ENCODE data around the gene CUX1.

Gene CUX1

DNA sequence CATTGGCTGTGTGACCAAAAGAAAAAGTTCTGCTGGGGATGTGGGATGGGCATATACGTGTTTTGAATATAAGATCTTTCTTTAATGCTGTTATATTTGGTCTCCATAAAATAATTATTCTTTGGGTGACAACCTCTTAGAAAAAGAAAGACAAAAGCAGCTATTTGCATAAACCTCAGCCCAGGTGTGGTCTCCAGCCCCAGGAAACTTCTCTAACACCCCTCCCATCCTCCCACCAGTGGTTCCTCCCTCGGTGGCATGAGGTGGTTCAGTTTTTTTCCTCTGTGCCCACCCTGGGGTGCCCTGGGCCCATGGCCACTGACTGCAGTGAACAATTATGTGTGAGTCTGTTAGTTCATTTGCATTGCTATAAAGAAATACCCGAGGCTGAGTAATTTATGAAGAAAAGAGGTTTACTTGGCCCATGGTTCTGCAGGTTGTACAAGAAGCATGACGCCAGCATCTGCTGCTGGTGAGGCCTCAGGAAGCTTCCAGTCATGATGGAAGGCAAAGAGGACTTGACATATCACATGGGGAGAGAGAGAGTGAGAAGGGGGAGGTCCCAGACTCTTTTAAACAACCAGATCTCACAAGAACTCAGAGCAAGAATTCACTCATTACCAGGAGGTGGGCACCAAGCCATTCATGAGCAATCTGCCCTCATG is 165.9 kb downstream of the CUX1 start:
- TF ChIP-seq TCF12 (IDR thresholded peaks at IDR 0.05; ENCODE audit: low read depth) = no peak
- no peak for TF ChIP-seq TAF1 (IDR thresholded peaks at IDR 0.05; ENCODE audit: low read depth)
- TF ChIP-seq NFIC (IDR thresholded peaks at IDR 0.05) = no peak
- TF ChIP-seq ZBTB7A (IDR thresholded peaks at IDR 0.05; ENCODE audit: low read depth) = no peak
- TF ChIP-seq, protein P1, sequence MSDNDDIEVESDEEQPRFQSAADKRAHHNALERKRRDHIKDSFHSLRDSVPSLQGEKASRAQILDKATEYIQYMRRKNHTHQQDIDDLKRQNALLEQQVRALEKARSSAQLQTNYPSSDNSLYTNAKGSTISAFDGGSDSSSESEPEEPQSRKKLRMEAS (IDR thresholded peaks at IDR 0.05) = no peak
- TF ChIP-seq RAD21 (IDR thresholded peaks at IDR 0.05; ENCODE audit: low read depth) = no peak
- TF ChIP-seq YY1 (IDR thresholded peaks at IDR 0.05; ENCODE audit: low read depth) = no peak
- TF ChIP-seq CEBPB (IDR thresholded peaks at IDR 0.05) = no peak

DNA sequence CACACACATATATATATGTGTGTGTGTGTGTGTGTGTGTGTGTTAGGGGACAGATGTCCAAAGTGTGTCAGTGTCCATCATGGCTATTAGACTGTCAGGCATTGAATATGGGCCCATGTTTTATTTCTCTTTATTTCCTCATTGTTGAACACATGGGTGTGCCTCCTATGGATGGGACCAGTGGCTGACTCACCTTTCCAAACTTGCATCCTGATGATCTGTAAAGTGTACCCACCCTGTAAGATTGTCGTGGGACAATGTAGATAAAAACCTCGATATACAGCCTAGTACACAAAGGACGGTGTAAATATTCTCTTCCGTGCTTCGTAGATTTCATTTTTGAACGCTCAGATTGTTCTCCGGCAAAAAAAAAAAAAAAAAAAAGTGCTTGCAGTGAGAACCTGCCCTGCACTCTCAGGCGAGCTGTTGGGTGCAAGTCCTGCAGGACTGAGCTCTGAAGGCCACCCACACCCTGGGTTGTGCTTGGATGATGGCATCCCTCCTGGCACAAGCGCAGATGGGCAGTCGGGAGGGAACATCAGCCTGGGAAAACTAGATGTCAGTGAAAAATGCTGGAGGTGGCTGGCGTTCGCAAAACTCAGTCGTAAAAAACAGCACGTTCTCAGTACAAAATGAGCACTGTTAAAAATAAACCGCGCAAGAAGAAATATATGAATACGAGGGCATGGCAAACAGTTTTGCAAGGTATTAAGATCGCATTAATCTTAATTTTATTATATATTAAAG is 166.9 kb downstream of the CUX1 start:
- TF ChIP-seq, protein P2, sequence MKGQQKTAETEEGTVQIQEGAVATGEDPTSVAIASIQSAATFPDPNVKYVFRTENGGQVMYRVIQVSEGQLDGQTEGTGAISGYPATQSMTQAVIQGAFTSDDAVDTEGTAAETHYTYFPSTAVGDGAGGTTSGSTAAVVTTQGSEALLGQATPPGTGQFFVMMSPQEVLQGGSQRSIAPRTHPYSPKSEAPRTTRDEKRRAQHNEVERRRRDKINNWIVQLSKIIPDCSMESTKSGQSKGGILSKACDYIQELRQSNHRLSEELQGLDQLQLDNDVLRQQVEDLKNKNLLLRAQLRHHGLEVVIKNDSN (IDR thresholded peaks at IDR 0.05) = no peak
- TF ChIP-seq EGR1 (IDR thresholded peaks at IDR 0.05) = no peak
- no peak for TF ChIP-seq RAD21 (IDR thresholded peaks at IDR 0.05; ENCODE audit: low read depth)

DNA sequence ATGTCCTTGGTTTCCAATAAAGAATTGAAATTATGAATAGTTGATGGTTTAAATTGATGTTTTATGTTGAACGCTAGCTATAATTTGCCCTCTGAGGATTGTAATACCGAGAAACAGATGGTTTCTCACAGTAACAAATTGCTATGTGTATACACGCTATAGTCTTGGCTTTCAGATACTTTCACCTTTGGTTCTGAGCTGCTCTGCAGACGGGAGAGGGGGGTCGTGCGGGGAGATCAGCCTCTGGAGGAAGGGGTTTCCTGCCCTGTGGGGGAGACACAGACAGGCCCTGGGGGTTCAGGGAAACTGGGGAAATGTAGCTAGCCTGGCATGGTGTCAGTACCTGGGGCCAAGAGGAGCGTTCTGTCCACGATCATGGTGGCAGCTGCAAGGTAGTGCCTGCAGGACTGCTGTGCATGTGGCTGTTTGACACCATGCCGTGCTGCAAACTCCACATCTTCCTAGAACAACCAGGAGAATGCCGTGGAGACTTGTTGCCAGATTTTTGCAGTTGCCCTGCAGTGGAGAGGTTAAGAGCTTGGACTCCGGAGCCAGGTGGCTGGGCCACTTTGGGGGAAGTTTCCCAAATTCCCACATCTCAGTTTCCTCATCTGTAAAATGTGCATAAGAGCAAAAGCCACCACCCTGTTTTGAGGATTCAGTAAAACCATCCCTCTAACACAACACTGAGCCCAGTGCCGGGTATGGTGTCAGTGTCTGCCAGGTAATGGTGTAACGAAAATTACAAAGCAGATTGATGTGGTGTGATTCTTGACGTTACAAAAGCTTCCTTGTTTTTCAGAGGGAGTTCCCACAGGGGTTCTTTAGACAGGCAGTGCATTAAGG is 167.9 kb downstream of the CUX1 start:
- TF ChIP-seq TAF1 (IDR thresholded peaks at IDR 0.05; ENCODE audit: low read depth) (no peak), YY1 (IDR thresholded peaks at IDR 0.05; ENCODE audit: low read depth) (no peak), EGR1 (IDR thresholded peaks at IDR 0.05) (no peak), EP300 (IDR thresholded peaks at IDR 0.05; ENCODE audit: borderline replicate concordance) (no peak), CREB1 (IDR thresholded peaks at IDR 0.05; ENCODE audit: low read depth) (no peak), TEAD4 (IDR thresholded peaks at IDR 0.05) (no peak), CEBPB (IDR thresholded peaks at IDR 0.05) (no peak), FOXM1 (IDR thresholded peaks at IDR 0.05; ENCODE audit: borderline replicate concordance, low read depth) (no peak), ZBTB7A (IDR thresholded peaks at IDR 0.05; ENCODE audit: low read depth) (no peak), TCF12 (IDR thresholded peaks at IDR 0.05; ENCODE audit: low read depth) (no peak), RAD21 (IDR thresholded peaks at IDR 0.05; ENCODE audit: low read depth) (no peak), NFIC (IDR thresholded peaks at IDR 0.05) (no peak)
- TF ChIP-seq, protein P3, sequence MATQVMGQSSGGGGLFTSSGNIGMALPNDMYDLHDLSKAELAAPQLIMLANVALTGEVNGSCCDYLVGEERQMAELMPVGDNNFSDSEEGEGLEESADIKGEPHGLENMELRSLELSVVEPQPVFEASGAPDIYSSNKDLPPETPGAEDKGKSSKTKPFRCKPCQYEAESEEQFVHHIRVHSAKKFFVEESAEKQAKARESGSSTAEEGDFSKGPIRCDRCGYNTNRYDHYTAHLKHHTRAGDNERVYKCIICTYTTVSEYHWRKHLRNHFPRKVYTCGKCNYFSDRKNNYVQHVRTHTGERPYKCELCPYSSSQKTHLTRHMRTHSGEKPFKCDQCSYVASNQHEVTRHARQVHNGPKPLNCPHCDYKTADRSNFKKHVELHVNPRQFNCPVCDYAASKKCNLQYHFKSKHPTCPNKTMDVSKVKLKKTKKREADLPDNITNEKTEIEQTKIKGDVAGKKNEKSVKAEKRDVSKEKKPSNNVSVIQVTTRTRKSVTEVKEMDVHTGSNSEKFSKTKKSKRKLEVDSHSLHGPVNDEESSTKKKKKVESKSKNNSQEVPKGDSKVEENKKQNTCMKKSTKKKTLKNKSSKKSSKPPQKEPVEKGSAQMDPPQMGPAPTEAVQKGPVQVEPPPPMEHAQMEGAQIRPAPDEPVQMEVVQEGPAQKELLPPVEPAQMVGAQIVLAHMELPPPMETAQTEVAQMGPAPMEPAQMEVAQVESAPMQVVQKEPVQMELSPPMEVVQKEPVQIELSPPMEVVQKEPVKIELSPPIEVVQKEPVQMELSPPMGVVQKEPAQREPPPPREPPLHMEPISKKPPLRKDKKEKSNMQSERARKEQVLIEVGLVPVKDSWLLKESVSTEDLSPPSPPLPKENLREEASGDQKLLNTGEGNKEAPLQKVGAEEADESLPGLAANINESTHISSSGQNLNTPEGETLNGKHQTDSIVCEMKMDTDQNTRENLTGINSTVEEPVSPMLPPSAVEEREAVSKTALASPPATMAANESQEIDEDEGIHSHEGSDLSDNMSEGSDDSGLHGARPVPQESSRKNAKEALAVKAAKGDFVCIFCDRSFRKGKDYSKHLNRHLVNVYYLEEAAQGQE (IDR thresholded peaks at IDR 0.05; ENCODE audit: low read depth) = no peak
- TF ChIP-seq, protein P1 (IDR thresholded peaks at IDR 0.05) = no peak
- TF ChIP-seq, protein P2 (IDR thresholded peaks at IDR 0.05) = no peak

DNA sequence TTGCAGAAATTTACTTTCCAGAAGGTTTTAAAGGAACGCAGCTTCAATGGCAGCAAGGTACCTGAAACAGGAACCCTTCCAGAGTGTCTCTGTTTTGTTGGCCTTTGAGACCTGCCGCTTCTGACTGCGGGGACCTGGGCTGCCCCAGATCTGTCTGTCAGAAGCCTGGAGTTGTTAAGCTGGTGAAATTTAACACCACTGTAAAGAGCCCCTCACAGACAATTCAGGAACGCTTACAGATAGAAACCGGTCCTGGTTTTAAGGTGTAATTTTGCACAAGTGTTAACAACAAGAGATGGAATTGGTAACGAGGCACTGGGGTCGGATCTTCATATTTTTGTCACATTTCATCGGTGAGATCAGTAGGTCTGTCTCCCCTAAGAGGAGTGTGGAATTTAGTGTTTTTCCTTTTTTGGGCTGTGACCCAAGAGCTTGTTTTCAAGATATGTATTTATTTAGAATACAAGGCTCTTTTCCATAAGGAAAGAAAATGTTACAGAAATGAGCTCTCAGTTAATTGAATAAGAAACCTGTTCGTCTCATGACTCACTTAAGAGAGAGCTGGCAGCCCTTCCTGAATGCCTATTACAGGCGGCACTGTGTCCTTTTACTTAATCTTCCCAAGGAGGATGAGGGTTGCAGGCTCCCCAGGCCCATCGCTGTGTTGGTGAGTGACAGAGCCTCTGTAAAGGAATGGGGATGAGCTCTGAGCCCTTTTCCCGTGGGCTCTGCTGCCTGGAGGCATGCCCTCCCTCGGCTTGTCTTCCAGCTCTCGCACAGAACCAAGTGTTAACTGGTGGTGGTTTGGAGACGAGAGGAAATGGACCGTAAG is 168.7 kb downstream of the CUX1 start:
- TF ChIP-seq RAD21 (IDR thresholded peaks at IDR 0.05; ENCODE audit: low read depth) (no peak), TAF1 (IDR thresholded peaks at IDR 0.05; ENCODE audit: low read depth) (no peak)

DNA sequence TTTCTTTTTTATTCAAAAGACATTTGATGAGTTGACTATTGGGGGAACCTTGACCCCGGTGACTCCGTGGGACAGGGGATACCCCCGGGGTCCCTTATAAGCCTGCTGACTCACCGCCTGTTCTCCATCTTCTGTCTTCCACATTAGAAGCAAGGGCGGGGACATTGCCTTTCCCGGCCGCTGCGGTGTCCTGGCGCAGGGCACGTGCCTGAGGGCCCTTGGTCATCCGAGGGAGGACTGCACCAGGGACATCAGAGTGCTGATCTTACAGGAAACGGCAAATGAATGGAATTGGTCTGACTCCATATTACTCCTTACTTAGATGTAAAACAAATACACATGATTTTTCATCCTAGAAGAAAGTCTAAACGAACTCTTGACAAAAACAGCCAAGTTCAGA is 170.1 kb downstream of the CUX1 start:
- no peak for TF ChIP-seq RAD21 (IDR thresholded peaks at IDR 0.05; ENCODE audit: low read depth)
- TF ChIP-seq CEBPB (IDR thresholded peaks at IDR 0.05) = no peak
- TF ChIP-seq YY1 (IDR thresholded peaks at IDR 0.05; ENCODE audit: low read depth) = no peak
- no peak for TF ChIP-seq EP300 (IDR thresholded peaks at IDR 0.05; ENCODE audit: borderline replicate concordance)
- TF ChIP-seq TAF1 (IDR thresholded peaks at IDR 0.05; ENCODE audit: low read depth) = no peak
- no peak for TF ChIP-seq NFIC (IDR thresholded peaks at IDR 0.05)
- TF ChIP-seq EGR1 (IDR thresholded peaks at IDR 0.05) = no peak
- no peak for TF ChIP-seq TEAD4 (IDR thresholded peaks at IDR 0.05)
- TF ChIP-seq TCF12 (IDR thresholded peaks at IDR 0.05; ENCODE audit: low read depth) = no peak
- TF ChIP-seq FOXM1 (IDR thresholded peaks at IDR 0.05; ENCODE audit: borderline replicate concordance, low read depth) = no peak

DNA sequence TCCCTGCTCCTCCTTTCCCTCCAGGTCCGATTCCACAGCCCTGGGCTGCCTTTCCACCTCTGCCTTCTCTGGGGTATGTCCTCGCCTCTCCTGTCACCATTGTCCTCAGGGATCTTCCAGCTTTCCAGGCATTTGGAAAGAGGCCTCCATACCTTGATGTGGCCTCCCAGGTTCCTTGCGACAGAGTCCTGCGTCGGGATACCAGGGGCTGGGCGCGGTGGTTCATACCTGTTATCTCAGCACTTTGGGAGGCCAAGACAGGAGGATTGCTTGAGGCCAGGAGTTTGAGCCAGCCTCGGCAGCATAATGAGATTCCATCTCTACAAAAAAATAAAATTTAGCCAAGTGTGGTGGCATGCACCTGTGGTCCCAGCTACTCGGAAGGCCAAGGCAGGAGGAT is 171.1 kb downstream of the CUX1 start:
- no peak for TF ChIP-seq TEAD4 (IDR thresholded peaks at IDR 0.05)
- TF ChIP-seq NFIC (IDR thresholded peaks at IDR 0.05) = no peak
- TF ChIP-seq FOXM1 (IDR thresholded peaks at IDR 0.05; ENCODE audit: borderline replicate concordance, low read depth) = no peak
- TF ChIP-seq YY1 (IDR thresholded peaks at IDR 0.05; ENCODE audit: low read depth) = no peak
- no peak for TF ChIP-seq EP300 (IDR thresholded peaks at IDR 0.05; ENCODE audit: borderline replicate concordance)
- no peak for TF ChIP-seq CREB1 (IDR thresholded peaks at IDR 0.05; ENCODE audit: low read depth)
- no peak for TF ChIP-seq CEBPB (IDR thresholded peaks at IDR 0.05)
- no peak for TF ChIP-seq TCF12 (IDR thresholded peaks at IDR 0.05; ENCODE audit: low read depth)
- TF ChIP-seq, protein P2 (IDR thresholded peaks at IDR 0.05) = no peak
- TF ChIP-seq RAD21 (IDR thresholded peaks at IDR 0.05; ENCODE audit: low read depth) = no peak
- TF ChIP-seq TAF1 (IDR thresholded peaks at IDR 0.05; ENCODE audit: low read depth) = no peak
- TF ChIP-seq, protein P1 (IDR thresholded peaks at IDR 0.05) = no peak
- no peak for TF ChIP-seq EGR1 (IDR thresholded peaks at IDR 0.05)
- TF ChIP-seq, protein P3 (IDR thresholded peaks at IDR 0.05; ENCODE audit: low read depth) = no peak
- no peak for TF ChIP-seq ZBTB7A (IDR thresholded peaks at IDR 0.05; ENCODE audit: low read depth)
